Esophagus muscularis mucosa (tissue), 4 donors: ENCODE data around the gene PRKCQ. TPM values are rescaled to one million over a fixed set of nuclear protein-coding genes. Genes with fewer than 3 reads are reported as not detected.
"Not testable (repeated sequence)": the region's sequence is repeated elsewhere in the genome, so short reads cannot be mapped to it uniquely, and the experiment has no call there.

Experiments
- DNase-seq: peaks from one replicate; pipeline ENCODE4 v3.0.0-alpha.2; 2017; ENCODE audit errors: extremely low spot score
- H3K27ac ChIP-seq, 4 donors: fragments of 200-600 bp; sonication (generic); replicated peaks in 1 of 4; 1 replicate in 3 of 4; 2 replicates in 1 of 4; pipeline ENCODE4 v1.5.1; 2016 to 2019; ENCODE audit warnings: mild to moderate bottlenecking in 1 of 4
- H3K27me3 ChIP-seq, 4 donors: fragments of 200-600 bp; sonication (generic); one replicate each; pipeline versions ENCODE4 v1.5.1 to v1.6.0; 2016 to 2019
- H3K36me3 ChIP-seq, 4 donors: fragments of 200-600 bp; sonication (generic); one replicate each; pipeline ENCODE4 v1.5.1; 2016 to 2019
- H3K4me1 ChIP-seq, 4 donors: fragments of 200-600 bp; sonication (generic); one replicate each; pipeline ENCODE4 v1.5.1; 2016 to 2019
- H3K4me3 ChIP-seq, 4 donors: fragments of 200-600 bp; sonication (generic); 1 replicate in 2 of 4; 2 replicates in 2 of 4; pipeline ENCODE4 v1.5.1; 2016 to 2019; ENCODE audit warnings: mild to moderate bottlenecking in 4 of 4, moderate library complexity in 1 of 4
- H3K9me3 ChIP-seq, 4 donors: fragments of 200-600 bp; sonication (generic); 1 replicate in 3 of 4; 2 replicates in 1 of 4; pipeline ENCODE4 v1.5.1; 2016 to 2019
- EP300 ChIP-seq: sonication (generic); formaldehyde crosslinking; IDR thresholded peaks from one replicate; pipeline ENCODE4 v1.6.1; 2017; ENCODE audit warnings: antibody characterized with exemption
- POLR2A ChIP-seq: fragments of 450-650 bp; IDR thresholded peaks from one replicate; pipeline ENCODE4 v1.6.1; 2017; ENCODE audit warnings: antibody characterized with exemption, moderate library complexity, mild to moderate bottlenecking, low read depth
- POLR2AphosphoS5 ChIP-seq, 2 donors: sonication (generic); formaldehyde crosslinking; IDR thresholded peaks; one replicate each; pipeline ENCODE4 v1.6.1; 2017; ENCODE audit warnings: antibody characterized with exemption in 2 of 2
- WGBS: methylation state at CpG from one replicate; pipeline ENCODE4 v1.1.5; 2018; 5-methylcytosine and 5-hydroxymethylcytosine counted together
- intact Hi-C: fragments of 100-400 bp; cut with DNase I; formaldehyde crosslinking; loops from one replicate; pipeline ENCODE4 v1.15.1; 2023
- total RNA-seq, 4 donors: library from RNA; depleted of rRNA; stranded (reverse); fragments of >200 nt; gene quantifications; one replicate each; pipeline versions ENCODE4 v1.1.0 to v1.2.1, GENCODE V29; 2016
- TF ChIP-seq, protein P1 (sequence below), 3 experiments: fragments of 200-600 bp in 2 of 3; fragments of 450-650 bp in 1 of 3; sonication (generic) in 2 of 3; IDR thresholded peaks; one replicate each; pipeline ENCODE4 v1.5.1; 2017 to 2019; ENCODE audit warnings: antibody characterized with exemption in 3 of 3, mild to moderate bottlenecking in 2 of 3, moderate library complexity in 1 of 3

PRKCQ gene
- total RNA-seq, 4 donors from 2014 or later: 4.6 to 9.4 (median 6.8) TPM

GRCh38 chr10:6457376-6457775 is 122.7 kb downstream of the PRKCQ start:
- 94% methylated on average over 5 of the region's 5 CpGs for WGBS
- no peak overlapping the region for H3K4me3 ChIP-seq
- no peak for TF ChIP-seq POLR2A
- TF ChIP-seq POLR2AphosphoS5 (IDR thresholded peaks at IDR 0.05): no peak
- TF ChIP-seq EP300: no peak
- TF ChIP-seq, protein P1, sequence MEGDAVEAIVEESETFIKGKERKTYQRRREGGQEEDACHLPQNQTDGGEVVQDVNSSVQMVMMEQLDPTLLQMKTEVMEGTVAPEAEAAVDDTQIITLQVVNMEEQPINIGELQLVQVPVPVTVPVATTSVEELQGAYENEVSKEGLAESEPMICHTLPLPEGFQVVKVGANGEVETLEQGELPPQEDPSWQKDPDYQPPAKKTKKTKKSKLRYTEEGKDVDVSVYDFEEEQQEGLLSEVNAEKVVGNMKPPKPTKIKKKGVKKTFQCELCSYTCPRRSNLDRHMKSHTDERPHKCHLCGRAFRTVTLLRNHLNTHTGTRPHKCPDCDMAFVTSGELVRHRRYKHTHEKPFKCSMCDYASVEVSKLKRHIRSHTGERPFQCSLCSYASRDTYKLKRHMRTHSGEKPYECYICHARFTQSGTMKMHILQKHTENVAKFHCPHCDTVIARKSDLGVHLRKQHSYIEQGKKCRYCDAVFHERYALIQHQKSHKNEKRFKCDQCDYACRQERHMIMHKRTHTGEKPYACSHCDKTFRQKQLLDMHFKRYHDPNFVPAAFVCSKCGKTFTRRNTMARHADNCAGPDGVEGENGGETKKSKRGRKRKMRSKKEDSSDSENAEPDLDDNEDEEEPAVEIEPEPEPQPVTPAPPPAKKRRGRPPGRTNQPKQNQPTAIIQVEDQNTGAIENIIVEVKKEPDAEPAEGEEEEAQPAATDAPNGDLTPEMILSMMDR (IDR thresholded peaks at IDR 0.05): no peak

GRCh38 chr10:6456067-6456466 is 124.0 kb downstream of the PRKCQ start:
- no peaks in the 10 kb centered on the region for H3K9me3 ChIP-seq
- 100% methylated on average over 1 of the region's 1 CpG for WGBS
- no peaks in the 10 kb centered on the region for H3K4me1 ChIP-seq
- no peak overlapping the region for H3K27ac ChIP-seq
- H3K36me3 ChIP-seq: no peaks in the 10 kb centered on the region
- TF ChIP-seq EP300 (no peak), POLR2A (no peak), POLR2AphosphoS5 (IDR thresholded peaks at IDR 0.05) (no peak)
- TF ChIP-seq, protein P1 (IDR thresholded peaks at IDR 0.05): no peak
- no peak for DNase-seq
- intact Hi-C loops: no loop called here
- H3K27me3 ChIP-seq: no peaks in the 10 kb centered on the region
- no peak overlapping the region for H3K4me3 ChIP-seq

More at GRCh38 chr10:6457376-6457775, 122.7 kb downstream of the PRKCQ start:
- Histone ChIP-seq H3K4me1 (no peaks in the 10 kb centered on the region), H3K27me3 (no peaks in the 10 kb centered on the region), H3K27ac (no peak overlapping the region), H3K36me3 (no peaks in the 10 kb centered on the region), H3K9me3 (no peaks in the 10 kb centered on the region)
- intact Hi-C loops: no loop called here
- DNase-seq: no peak

DNA sequence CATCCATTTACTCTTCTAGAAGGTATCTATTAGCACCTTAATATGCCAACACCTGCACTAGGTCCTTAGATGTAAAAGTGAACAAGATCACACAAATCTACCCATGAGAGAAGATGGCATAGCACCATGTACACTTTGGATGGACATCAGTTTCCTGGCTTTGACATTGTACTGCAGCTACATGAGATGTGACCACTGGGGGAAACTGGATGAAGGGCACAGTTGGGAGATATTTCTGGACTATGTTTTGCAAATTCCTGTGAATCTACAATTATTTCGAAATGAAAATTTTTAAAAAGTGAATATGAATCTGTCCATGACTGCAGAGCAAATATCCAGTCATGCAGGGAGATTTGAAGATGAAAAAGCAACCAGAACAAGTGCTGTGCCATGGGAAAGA is 124.5 kb downstream of the PRKCQ start:
- WGBS: 86% methylated on average over 1 of the region's 1 CpG
- no peaks in the 10 kb centered on the region for H3K36me3 ChIP-seq
- no peak for TF ChIP-seq EP300
- TF ChIP-seq, protein P1 (IDR thresholded peaks at IDR 0.05): no peak
- TF ChIP-seq POLR2A: no peak
- TF ChIP-seq POLR2AphosphoS5 (IDR thresholded peaks at IDR 0.05): no peak
- intact Hi-C loops: no loop called here
- H3K9me3 ChIP-seq: no peaks in the 10 kb centered on the region
- no peak for DNase-seq
- H3K4me3 ChIP-seq: no peak overlapping the region
- no peak overlapping the region for H3K27ac ChIP-seq
- H3K27me3 ChIP-seq: no peaks in the 10 kb centered on the region
- no peaks in the 10 kb centered on the region for H3K4me1 ChIP-seq

GRCh38 chr10:6446711-6447110 is 133.4 kb downstream of the PRKCQ start:
- Histone ChIP-seq H3K36me3 (no peaks in the 10 kb centered on the region), H3K27me3 (no peaks in the 10 kb centered on the region), H3K4me3 (no peak overlapping the region), H3K9me3 (no peaks in the 10 kb centered on the region), H3K27ac (no peak overlapping the region), H3K4me1 (no peaks in the 10 kb centered on the region)
- 92% methylated on average over 8 of the region's 8 CpGs for WGBS
- intact Hi-C loops: no loop called here
- TF ChIP-seq, protein P1 (IDR thresholded peaks at IDR 0.05): no peak
- TF ChIP-seq POLR2A (no peak), POLR2AphosphoS5 (IDR thresholded peaks at IDR 0.05) (no peak), EP300 (no peak)
- no peak for DNase-seq

DNA sequence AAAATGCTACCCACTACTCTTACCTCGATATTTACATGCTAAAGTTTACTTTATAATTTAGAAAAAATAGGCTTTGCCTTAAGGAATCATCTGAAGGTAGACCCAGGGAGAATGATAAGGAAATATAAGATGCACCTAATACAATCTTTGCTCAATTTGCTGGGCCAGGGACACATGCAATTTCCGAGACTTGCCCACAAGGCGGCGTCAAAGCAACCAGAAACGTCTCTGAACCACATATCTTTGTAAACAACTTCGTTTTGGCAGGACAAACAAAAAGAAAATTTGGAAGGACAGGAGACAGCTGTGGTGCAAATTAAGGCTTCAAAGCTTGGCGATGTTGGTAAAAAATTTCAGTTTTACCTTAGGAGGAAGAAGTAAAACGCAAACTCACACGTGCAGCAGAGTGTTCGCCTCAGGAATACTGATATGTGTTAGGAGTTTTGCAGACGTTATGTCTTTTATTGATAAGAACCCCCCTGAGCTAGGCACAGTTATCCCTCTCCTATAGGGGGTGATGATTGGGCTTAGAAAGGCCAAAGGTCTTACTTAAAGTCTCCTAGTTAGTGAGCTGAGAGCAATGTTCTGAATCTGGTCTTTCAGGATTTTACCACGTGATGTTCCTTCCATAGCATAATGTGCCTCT is 134.3 kb downstream of the PRKCQ start:
- Histone ChIP-seq H3K4me3 (no peak overlapping the region), H3K9me3 (no peaks in the 10 kb centered on the region), H3K36me3 (no peaks in the 10 kb centered on the region), H3K27me3 (no peaks in the 10 kb centered on the region), H3K4me1 (no peaks in the 10 kb centered on the region), H3K27ac (no peak overlapping the region)
- no peak for DNase-seq
- TF ChIP-seq EP300 (no peak), POLR2AphosphoS5 (IDR thresholded peaks at IDR 0.05) (no peak), POLR2A (no peak)
- TF ChIP-seq, protein P1 (IDR thresholded peaks at IDR 0.05): peak; percentile 35 to 48 (median 36)
- 31% methylated on average over 12 of the region's 12 CpGs for WGBS
- intact Hi-C loops: no loop called here

GRCh38 chr10:6439875-6440274 is 140.2 kb downstream of the PRKCQ start:
- H3K27ac ChIP-seq, H3K27me3 ChIP-seq, H3K4me1 ChIP-seq, DNase-seq, H3K9me3 ChIP-seq, H3K4me3 ChIP-seq, intact Hi-C loops, H3K36me3 ChIP-seq: not testable (repeated sequence)
- 72% methylated on average over 4 of the region's 4 CpGs for WGBS
